Neural cell (in vitro differentiated cells): Measurements from ENCODE around the gene SLX4IP. TPM values are rescaled to one million over a fixed set of nuclear protein-coding genes. Genes with fewer than 3 reads are reported as not detected.

Experiments used
- H2AFZ ChIP-seq: fragments of 200-600, 300-800 bp; sonication (generic), shearing (Covaris generic); 2 replicates; pipeline ENCODE4 v1.6.0; 2014; ENCODE audit warnings: low read depth, mild to moderate bottlenecking, antibody characterized with exemption, low read length, moderate library complexity
- H3F3A ChIP-seq: fragments of 200-600 bp; shearing (Covaris generic); 2 replicates; pipeline ENCODE4 v1.6.1; 2016; ENCODE audit warnings: mild to moderate bottlenecking, moderate library complexity, mixed read lengths, antibody characterized with exemption, low read length; ENCODE audit not compliant: insufficient read depth, poor library complexity, severe bottlenecking
- H3K27ac ChIP-seq: fragments of 200-600, 300-800 bp; sonication (generic), shearing (Covaris generic); 2 replicates; pipeline ENCODE4 v1.5.1; 2014; ENCODE audit warnings: mild to moderate bottlenecking, low read length, moderate library complexity
- H3K27me3 ChIP-seq: fragments of 300-800, 200-600 bp; sonication (generic), shearing (Covaris generic); 2 replicates; pipeline ENCODE4 v1.6.0; 2014; ENCODE audit warnings: mild to moderate bottlenecking, low read depth, low read length, moderate library complexity; ENCODE audit not compliant: insufficient read depth
- H3K36me3 ChIP-seq: fragments of 300-800, 200-600 bp; sonication (generic), shearing (Covaris generic); 2 replicates; pipeline ENCODE4 v1.5.1; 2014; ENCODE audit warnings: mild to moderate bottlenecking, antibody characterized with exemption, low read length, moderate library complexity; ENCODE audit not compliant: insufficient read depth
- H3K4me2 ChIP-seq: fragments of 300-800, 200-600 bp; sonication (generic), shearing (Covaris generic); 2 replicates; pipeline ENCODE4 v1.6.0; 2014; ENCODE audit warnings: mild to moderate bottlenecking, low read length
- H3K4me3 ChIP-seq: fragments of 300-800, 200-600 bp; sonication (generic), shearing (Covaris generic); 2 replicates; pipeline ENCODE4 v1.5.1; 2014; ENCODE audit warnings: mild to moderate bottlenecking, low read length, moderate library complexity
- H3K79me2 ChIP-seq: fragments of 200-600 bp; shearing (Covaris generic); replicated peaks from 2 replicates; pipeline ENCODE4 v1.6.0; 2014; ENCODE audit warnings: mild to moderate bottlenecking, low read length, moderate library complexity; ENCODE audit not compliant: insufficient read depth
- H3K9ac ChIP-seq: fragments of 300-800, 200-600 bp; sonication (generic), shearing (Covaris generic); 2 replicates; pipeline ENCODE4 v1.6.1; 2016; ENCODE audit warnings: mild to moderate bottlenecking, low read length, mixed read lengths
- H3K9me2 ChIP-seq: fragments of 200-600 bp; shearing (Covaris generic); 2 replicates; pipeline ENCODE4 v1.6.1; 2016; ENCODE audit warnings: mild to moderate bottlenecking, low read length, mixed read lengths; ENCODE audit not compliant: insufficient read depth
- H3K9me3 ChIP-seq: fragments of 200-600, 300-800 bp; sonication (generic), shearing (Covaris generic); 2 replicates; pipeline ENCODE4 v1.6.1; 2016; ENCODE audit warnings: mild to moderate bottlenecking, mixed run types, low read length, moderate library complexity, mixed read lengths
- H4K20me1 ChIP-seq: fragments of 200-600 bp; shearing (Covaris generic); 2 replicates; pipeline ENCODE4 v1.6.1; 2016; ENCODE audit warnings: mild to moderate bottlenecking, mixed run types; ENCODE audit not compliant: insufficient read depth
- EP300 ChIP-seq: fragments of 450-650 bp; conservative IDR thresholded peaks from 2 replicates; pipeline ENCODE4 v1.6.1; 2014; ENCODE audit warnings: antibody characterized with exemption, mild to moderate bottlenecking, moderate library complexity; ENCODE audit not compliant: poor library complexity, severe bottlenecking
- EZH2 ChIP-seq: fragments of 200-600, 300-800 bp; shearing (Covaris generic), sonication (generic); IDR thresholded peaks from 2 replicates; pipeline ENCODE4 v1.6.1; 2014; ENCODE audit warnings: antibody characterized with exemption, low read length, borderline replicate concordance, mild to moderate bottlenecking; ENCODE audit not compliant: insufficient read depth, poor library complexity, severe bottlenecking
- MXI1 ChIP-seq: fragments of 450-650 bp; conservative IDR thresholded peaks from 2 replicates; pipeline ENCODE4 v1.6.1; 2014; ENCODE audit warnings: antibody characterized with exemption, mild to moderate bottlenecking; ENCODE audit not compliant: poor library complexity, severe bottlenecking
- POLR2AphosphoS5 ChIP-seq: IDR thresholded peaks from 2 replicates; pipeline ENCODE4 v1.6.1; 2012
- RAD21 ChIP-seq: fragments of 450-650 bp; conservative IDR thresholded peaks from 2 replicates; pipeline ENCODE4 v1.6.1; 2014; ENCODE audit warnings: antibody characterized with exemption, mild to moderate bottlenecking, moderate library complexity
- SMC3 ChIP-seq: fragments of 450-650 bp; conservative IDR thresholded peaks from 2 replicates; pipeline ENCODE4 v1.6.1; 2014; ENCODE audit warnings: antibody characterized with exemption, mild to moderate bottlenecking, moderate library complexity; ENCODE audit not compliant: poor library complexity
- TAF1 ChIP-seq: IDR thresholded peaks from 2 replicates; pipeline ENCODE4 v1.6.1; 2012; ENCODE audit warnings: low read depth
- polyA plus RNA-seq: library from polyadenylated mRNA; depleted of rRNA; stranded (reverse); fragments of >200 nt; gene quantifications from 2 replicates; pipeline ENCODE4 v1.2.3, GENCODE V29; 2014
- TF ChIP-seq, protein P1 (sequence below): fragments of 450-650 bp; IDR thresholded peaks from 2 replicates; pipeline ENCODE4 v1.5.1; 2014; ENCODE audit warnings: antibody characterized with exemption, mild to moderate bottlenecking, moderate library complexity; ENCODE audit not compliant: poor library complexity, severe bottlenecking
- TF ChIP-seq, protein P2 (sequence below): IDR thresholded peaks from 2 replicates; pipeline ENCODE4 v1.6.1; 2012; ENCODE audit warnings: borderline replicate concordance

Gene SLX4IP
- polyA plus RNA-seq, 1 donor from 2014 or later = 6.4 TPM

DNA sequence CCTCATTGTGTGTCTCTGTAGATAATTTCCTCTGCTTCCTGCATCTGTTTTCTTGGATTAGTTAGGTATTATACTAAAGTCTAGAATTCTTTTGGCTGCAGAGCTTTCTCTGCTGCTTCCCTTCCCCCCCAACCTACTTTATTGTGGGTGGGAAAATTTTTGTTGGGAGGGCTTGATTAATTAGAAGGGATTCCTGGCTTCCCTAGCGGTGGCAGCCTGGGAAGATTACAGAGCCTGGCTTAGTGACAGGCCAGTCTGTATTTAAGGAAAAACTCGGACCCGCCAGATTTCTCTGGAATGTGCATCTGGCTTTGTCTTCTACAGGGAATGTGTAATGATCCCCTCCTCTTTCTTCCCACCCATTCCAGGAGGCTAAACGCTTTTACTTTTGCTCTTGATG, 31.2 kb downstream of the SLX4IP start:
- Histone ChIP-seq H3K9ac (no peak overlapping the region), H3K9me3 (no peaks in the 10 kb centered on the region), H3F3A (no peaks in the 10 kb centered on the region), H3K4me3 (no peak overlapping the region), H2AFZ (no peak overlapping the region), H3K79me2 (peaks cover 4% of the 10 kb centered on the region), H3K9me2 (no peaks in the 10 kb centered on the region), H3K27ac (no peak overlapping the region), H4K20me1 (no peaks in the 10 kb centered on the region), H3K36me3 (no peaks in the 10 kb centered on the region), H3K4me2 (no peak overlapping the region), H3K27me3 (no peaks in the 10 kb centered on the region)
- TF ChIP-seq EP300 (no peak), SMC3 (no peak), TAF1 (no peak), RAD21 (no peak), EZH2 (no peak), MXI1 (no peak), POLR2AphosphoS5 (no peak)
- TF ChIP-seq, protein P1, sequence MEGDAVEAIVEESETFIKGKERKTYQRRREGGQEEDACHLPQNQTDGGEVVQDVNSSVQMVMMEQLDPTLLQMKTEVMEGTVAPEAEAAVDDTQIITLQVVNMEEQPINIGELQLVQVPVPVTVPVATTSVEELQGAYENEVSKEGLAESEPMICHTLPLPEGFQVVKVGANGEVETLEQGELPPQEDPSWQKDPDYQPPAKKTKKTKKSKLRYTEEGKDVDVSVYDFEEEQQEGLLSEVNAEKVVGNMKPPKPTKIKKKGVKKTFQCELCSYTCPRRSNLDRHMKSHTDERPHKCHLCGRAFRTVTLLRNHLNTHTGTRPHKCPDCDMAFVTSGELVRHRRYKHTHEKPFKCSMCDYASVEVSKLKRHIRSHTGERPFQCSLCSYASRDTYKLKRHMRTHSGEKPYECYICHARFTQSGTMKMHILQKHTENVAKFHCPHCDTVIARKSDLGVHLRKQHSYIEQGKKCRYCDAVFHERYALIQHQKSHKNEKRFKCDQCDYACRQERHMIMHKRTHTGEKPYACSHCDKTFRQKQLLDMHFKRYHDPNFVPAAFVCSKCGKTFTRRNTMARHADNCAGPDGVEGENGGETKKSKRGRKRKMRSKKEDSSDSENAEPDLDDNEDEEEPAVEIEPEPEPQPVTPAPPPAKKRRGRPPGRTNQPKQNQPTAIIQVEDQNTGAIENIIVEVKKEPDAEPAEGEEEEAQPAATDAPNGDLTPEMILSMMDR = no peak
- TF ChIP-seq, protein P2, sequence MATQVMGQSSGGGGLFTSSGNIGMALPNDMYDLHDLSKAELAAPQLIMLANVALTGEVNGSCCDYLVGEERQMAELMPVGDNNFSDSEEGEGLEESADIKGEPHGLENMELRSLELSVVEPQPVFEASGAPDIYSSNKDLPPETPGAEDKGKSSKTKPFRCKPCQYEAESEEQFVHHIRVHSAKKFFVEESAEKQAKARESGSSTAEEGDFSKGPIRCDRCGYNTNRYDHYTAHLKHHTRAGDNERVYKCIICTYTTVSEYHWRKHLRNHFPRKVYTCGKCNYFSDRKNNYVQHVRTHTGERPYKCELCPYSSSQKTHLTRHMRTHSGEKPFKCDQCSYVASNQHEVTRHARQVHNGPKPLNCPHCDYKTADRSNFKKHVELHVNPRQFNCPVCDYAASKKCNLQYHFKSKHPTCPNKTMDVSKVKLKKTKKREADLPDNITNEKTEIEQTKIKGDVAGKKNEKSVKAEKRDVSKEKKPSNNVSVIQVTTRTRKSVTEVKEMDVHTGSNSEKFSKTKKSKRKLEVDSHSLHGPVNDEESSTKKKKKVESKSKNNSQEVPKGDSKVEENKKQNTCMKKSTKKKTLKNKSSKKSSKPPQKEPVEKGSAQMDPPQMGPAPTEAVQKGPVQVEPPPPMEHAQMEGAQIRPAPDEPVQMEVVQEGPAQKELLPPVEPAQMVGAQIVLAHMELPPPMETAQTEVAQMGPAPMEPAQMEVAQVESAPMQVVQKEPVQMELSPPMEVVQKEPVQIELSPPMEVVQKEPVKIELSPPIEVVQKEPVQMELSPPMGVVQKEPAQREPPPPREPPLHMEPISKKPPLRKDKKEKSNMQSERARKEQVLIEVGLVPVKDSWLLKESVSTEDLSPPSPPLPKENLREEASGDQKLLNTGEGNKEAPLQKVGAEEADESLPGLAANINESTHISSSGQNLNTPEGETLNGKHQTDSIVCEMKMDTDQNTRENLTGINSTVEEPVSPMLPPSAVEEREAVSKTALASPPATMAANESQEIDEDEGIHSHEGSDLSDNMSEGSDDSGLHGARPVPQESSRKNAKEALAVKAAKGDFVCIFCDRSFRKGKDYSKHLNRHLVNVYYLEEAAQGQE = no peak

- peaks cover 4% of the 10 kb centered on the region for H3K79me2 ChIP-seq
- H4K20me1 ChIP-seq = no peaks in the 10 kb centered on the region
- H2AFZ ChIP-seq = no peak overlapping the region
- no peak overlapping the region for H3K27ac ChIP-seq
- no peak overlapping the region for H3K4me2 ChIP-seq
- H3K4me3 ChIP-seq = no peak overlapping the region
- H3K27me3 ChIP-seq = no peaks in the 10 kb centered on the region
- H3K36me3 ChIP-seq = no peaks in the 10 kb centered on the region
- H3K9ac ChIP-seq = no peak overlapping the region
- no peak for TF ChIP-seq TAF1
- no peak for TF ChIP-seq POLR2AphosphoS5
- TF ChIP-seq EZH2 = no peak
- TF ChIP-seq EP300 = no peak
- TF ChIP-seq MXI1 = no peak
- TF ChIP-seq, protein P1 = no peak
- TF ChIP-seq, protein P2 = no peak
- TF ChIP-seq SMC3 = no peak
- no peak for TF ChIP-seq RAD21
- H3K9me2 ChIP-seq = no peaks in the 10 kb centered on the region
- no peaks in the 10 kb centered on the region for H3K9me3 ChIP-seq
- no peaks in the 10 kb centered on the region for H3F3A ChIP-seq
Observed at GRCh38 chr20:10466855-10467254, 31.8 kb downstream of the SLX4IP start.
